GM19025 (cell line): ENCODE measurements around the gene HYAL1.

Experiments
- ATAC-seq: cut with Tn5 transposase; IDR thresholded peaks from one replicate; pipeline ENCODE4 v1.9.1; 2021; ENCODE audit warnings: mild to moderate bottlenecking, low read depth, moderate library complexity; ENCODE audit not compliant: unreplicated experiment

HYAL1 gene

GRCh38 chr3:50336452-50337174 is 33.2 kb upstream of the HYAL1 start:
- peak; percentile 33 for ATAC-seq

DNA sequence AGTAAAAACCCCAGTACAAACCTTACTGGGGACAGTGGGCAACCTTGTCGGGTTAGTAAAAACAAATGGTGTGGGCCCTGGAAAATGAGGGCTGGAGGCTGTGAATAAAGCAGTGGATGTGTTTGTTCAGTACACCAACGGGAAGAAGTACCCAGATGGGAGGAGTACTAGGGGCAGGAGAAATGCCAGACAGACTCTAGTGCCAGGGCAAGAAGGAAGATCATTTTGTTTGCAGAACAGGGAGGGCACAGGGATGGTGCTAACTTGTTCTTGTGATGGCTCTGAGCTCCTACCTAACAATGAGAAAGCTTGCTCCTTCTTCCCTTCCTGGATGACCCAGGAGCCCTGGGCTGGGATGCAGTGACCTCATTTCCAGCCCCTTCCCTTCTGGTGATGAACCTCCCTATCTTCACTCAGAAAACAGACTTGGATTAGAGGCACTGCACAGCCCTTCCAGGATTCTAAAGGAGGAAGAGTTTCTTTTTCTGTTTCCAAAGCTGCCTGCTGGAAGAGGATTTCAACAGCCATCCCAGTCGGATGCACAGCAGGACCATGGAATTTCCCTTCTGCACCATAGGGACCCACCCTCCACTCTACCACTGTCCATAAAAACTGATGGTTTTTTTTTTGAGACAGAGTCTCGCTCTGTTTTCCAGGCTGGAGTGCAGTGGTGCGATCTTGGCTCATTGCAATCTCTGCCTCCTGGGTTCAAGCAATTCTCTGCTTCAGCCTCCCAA is 31.1 kb upstream of the HYAL1 start:
- no peak for ATAC-seq

DNA sequence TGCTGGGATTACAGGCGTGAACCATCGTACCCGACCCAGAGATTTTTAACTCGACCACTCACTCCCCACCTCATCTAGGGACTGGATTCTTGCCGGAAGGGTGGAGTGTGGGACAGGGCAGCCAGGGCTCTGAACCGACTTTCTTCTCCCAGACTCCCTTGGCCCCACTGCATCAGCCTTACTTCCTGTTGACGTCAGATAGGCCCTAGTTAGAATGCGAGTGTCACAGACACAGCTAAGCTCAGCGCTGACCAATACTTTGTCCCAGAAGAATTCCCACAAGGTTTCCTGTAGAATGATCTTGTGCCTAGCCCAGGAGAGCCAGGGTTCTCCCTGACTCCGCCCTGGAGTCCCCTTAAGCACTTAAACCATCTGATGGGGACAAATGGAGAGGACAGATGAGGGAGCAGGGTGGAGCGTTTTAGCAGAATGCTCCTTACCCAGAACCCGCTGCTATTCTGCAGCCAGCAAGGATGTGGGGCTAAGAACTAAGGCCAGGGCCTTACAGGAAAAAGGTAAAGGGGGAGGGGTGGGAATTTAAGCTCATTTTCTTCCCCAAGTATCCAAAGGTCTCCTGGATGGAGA is 30.5 kb upstream of the HYAL1 start:
- no peak for ATAC-seq

DNA sequence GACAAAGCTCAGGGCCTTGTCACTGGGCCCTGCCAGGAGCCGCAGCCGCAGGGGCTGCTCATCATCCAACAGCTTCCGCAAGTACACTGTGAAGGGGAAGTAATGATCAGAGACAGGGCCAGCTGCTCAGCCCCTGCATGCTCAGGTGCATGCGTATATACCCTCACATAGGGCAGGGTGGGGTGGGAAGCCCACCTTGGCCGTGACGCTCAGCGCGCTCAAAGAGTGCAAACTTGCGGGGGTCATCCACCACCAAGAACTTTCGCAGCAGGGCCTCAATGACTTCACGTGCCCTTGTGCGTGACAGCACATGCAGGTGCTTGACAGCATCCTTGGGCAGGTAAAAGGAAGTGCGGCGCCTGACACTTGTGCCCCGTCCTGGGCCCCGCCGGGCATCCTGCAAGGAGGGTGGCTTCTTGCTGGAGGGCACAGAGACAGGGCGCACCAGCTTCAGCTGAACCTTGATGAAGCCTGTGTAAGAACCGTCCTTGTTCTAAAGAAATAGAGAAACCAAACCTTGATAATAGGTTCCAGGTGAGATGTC is 28.1 kb upstream of the HYAL1 start:
- no peak for ATAC-seq

DNA sequence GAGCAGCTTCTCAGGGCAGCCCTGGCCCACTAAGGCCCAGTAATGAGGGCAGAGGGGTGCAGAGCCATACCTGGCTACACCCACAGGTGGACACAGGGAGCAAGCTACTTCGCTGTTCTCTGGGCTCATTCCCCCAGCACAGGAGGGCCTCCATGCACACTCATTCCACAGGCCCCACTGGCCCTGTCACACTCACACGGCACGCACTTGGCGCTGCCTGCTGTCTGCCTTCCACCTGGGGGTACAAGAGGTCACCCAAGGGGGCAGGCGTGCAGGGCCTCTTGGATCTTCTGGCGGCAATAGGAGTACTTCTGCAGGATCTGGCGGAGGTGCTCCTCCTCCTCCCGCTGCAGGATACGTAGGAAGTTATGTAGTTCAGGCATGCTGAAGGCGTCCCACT is 27.0 kb upstream of the HYAL1 start:
- no peak for ATAC-seq

- peak; percentile 88 for ATAC-seq
Measured at GRCh38 chr3:50327943-50328691, 24.7 kb upstream of the HYAL1 start, which contains the start of gene TUSC2. TUSC2 (minus strand) TSS chr3:50328223; CDS start chr3:50328099, 124 bp downstream.

DNA sequence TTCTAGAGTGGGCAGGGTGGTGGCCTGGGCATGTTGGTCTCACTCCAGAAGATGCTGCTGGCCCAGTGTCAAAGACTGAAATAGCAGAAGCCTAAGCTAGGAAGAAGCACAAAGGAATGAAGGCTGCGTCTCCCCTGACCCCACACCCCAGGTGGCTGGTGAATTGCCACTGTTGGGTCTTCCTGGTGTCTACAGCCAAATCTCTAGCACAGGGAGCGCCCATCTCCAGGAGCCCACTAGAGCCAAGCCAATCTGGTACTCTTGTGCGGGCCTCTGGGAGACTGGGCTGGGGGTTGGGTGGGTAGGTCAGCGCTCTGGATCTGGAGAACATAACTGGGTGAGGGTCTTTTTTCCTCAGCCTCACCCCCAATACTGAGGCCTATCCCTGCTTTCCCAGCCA is 23.8 kb upstream of the HYAL1 start:
- ATAC-seq, result no peak

- ATAC-seq, result no peak
Measured at GRCh38 chr3:50326182-50326541, 22.8 kb upstream of the HYAL1 start.

DNA sequence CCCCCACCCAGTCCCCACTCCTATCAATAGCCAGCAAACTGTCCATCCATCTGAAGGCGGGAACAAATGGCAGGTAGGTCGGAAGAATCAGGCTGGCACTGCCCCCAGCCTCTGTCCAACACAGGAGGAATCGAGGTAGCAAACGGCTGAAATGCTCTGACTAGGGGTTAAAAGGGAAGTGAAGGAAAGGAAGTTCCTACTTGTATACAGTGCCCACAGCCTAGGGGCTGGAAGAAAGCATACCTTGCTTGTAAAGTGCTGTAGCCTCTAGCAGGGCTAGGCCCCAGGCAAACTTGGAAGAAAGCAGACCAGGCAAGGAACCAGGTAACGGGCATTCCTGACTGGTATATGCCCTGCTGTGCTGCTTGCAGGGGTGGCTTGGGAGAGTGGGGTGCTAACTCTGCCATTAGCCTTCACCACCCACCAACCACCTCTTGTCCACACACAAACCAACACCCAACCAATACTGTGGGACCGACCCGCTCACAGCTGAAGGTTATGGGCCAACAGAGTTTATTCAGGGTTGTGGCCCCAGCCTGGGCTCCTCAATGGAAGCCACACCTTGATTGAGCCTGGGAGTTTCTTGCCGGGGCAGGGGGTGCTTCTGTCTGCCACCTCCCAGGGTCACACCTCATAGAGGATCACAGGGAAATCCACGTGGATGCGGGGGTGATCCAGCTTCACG is 22.3 kb upstream of the HYAL1 start:
- no peak for ATAC-seq

DNA sequence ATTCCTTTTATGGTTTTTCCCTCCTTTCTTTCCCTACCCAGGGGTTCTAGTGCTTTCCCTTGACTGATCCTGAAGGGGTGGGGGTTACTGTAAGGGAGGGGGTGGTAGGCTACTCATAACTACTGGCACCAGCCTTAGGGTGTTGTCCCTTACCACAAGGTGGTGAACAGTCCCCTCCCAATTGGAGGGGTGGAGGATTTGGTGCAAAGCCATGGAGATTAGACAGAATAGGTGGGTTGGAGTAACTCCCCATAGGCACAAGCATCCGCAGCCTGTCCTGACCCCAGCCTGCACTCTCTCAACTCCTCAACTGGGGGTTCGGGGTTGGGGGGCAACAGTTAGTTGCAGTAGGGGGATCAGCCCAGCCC is 21.7 kb upstream of the HYAL1 start:
- ATAC-seq, result no peak

DNA sequence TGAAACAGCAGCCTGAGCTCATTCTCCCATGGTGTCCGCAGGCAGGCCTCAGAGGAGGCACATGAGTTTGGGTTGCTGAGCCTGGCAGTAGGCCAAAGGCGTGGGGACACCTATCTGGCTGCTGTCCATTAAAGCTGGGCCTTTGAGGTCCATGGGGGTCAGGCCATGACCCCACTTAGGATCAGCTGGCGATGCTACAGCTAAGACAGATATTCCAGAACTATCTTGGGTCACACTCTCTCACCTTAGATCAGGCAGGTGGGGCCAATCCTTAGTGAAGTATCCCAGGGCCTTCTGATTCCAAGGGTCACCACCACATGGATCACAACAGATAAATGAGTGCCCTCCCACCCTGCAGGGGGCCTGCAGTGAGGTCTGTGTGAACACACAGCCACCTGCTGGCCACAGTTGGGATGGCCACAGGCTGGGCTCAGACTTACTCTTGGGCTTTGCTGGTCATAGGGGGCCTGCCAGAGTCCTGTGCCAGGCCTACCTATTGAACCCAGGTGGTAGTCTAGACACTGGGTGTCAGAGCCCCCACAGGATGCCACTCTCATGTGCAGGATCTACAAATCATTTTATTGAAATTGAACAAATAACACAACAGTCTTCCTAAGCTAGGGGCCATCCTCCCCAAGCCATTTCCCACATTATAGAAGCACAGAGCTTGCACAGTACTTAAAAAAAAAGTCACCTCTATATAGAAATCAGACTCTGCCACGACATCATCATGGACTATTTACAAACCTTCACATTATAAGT is 21.2 kb upstream of the HYAL1 start:
- no peak for ATAC-seq

DNA sequence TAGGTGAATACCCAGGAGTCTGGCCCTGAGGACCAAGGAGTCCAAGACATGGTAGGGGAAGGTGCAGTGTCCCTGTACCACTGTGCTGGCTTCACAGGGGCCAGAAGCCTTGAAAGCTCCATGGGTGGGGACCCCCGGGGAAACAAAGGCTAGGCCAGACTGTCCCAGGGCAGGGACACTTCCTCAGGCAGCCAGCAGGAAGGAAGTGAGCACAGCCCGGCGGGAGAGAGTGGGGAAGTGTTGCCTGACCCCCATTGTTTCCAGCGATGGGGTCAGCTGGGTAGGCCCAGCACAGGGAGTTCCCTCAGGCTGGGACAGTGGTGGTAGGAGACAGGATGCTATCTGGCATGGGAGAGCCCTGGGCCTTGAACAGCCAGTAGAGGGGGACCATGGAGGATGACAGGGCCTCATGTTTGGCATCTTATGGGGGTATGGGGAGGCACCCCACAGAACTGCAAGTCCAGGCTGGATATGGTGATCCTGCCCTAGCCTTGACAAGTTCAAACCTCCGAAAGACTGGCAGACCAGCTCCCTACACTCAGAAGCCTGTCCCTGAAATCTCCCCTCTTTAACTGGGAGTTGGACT is 20.3 kb upstream of the HYAL1 start:
- no peak for ATAC-seq

GRCh38 chr3:50323092-50323600 is 19.8 kb upstream of the HYAL1 start:
- ATAC-seq, result no peak

DNA sequence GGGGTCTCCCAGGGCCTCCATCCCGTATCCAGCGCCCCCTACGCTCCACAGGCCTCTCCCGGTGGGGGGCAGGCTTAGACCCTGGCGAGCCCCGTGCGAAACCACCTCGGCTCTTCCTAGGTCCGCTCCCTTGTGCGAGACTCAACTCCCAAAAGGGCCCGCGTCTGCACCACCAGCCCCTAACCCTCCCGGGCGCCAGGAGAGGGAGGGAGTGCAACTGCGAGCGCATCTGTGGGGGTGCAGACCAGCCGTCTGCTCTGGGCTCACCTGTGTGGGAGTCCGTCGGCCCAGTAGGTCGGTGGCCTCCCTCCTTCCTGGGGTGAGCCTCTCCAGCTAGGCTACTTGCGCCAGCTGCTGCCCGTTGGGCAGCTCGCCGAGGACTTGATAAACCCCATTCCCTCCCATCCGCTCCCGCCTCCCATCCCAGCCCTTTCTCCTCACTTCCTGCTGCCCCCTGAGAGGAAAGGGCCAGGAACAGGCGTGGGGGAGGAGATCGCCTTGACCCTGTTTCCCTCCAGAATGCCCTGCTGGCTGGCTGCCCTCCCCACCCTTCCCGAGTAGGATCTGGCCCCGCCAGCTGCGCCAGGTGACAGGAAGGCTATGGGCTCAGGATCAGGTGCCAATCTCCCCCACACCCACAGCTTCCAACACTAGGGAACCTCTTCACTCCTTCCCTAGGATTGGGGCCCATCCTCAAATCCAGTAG is 19.2 kb upstream of the HYAL1 start, which contains the start of gene HYAL2:
TSS of gene HYAL2 (minus strand) at position 360 of the 706 bp plus-strand sequence. CDS start 2,256 bp downstream, outside the sequence.
- no peak for ATAC-seq

DNA sequence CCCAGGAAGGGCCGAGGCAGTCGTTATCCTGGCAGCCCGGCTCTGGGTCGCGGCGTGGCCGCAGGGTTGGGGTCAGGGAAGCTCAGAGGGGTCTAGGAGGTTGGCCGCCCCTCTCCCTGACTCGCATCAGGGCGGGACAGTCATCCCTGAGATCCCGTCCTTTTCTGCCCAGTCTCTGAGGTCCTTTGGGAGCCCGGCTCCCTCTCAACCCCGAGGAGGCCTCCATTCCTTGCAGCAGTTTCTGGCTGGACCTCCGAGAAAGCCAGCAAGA is 18.7 kb upstream of the HYAL1 start:
- no peak for ATAC-seq

GRCh38 chr3:50321336-50322114 is 18.2 kb upstream of the HYAL1 start:
- ATAC-seq, result peak; percentile 82

DNA sequence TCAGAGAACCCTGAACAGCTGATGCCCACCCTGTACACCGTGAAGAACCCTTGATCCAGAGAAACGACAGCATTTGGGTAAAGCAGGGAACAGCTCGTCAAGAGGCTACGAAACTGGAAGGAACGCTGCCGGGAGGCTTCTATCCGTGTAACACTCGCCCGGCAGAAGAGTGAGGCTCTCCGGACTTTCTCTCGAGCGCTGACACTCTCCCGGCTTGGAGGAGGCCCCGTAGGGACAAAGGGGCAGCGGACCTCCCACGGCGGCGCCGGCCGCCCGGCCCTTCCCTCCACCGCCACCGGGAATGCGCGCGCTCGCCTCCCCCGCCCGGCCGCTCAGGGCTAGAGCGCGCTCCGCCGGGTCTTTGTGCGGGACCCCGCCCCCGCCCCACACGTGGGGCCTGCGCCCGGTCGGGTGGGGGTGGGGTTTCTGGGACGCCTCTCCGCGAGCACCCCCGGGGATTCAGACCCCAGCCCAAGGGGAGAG is 17.5 kb upstream of the HYAL1 start:
- peak; percentile 52 for ATAC-seq
